ENCODE results near the gene BTF3. TPM values are rescaled to one million over a fixed set of nuclear protein-coding genes. Genes with fewer than 3 reads are reported as not detected.
A peak's percentile ranks its signal among the peaks of the same experiment; 100 is the strongest.

Gene BTF3
- total RNA-seq (2021; fragmentation: NEBNext Ultra II Directional; extraction: Animal tissue kit (Norgen Biotek cat#: 25700)): 100 to 1,000 TPM; 637 to 736 (median 692) TPM
- long read RNA-seq, transcript BTF3-202 (6 exons, 1,237 nt): minor isoform, 44 of 835 reads
- long read RNA-seq, transcript BTF3-201 (6 exons, 897 nt): major isoform, 740 of 835 reads
- long read RNA-seq, partial matches to known transcripts: 12 of 835 reads
- long read RNA-seq, other reads (novel, unspliced or antisense): 39 of 835 reads

DNA sequence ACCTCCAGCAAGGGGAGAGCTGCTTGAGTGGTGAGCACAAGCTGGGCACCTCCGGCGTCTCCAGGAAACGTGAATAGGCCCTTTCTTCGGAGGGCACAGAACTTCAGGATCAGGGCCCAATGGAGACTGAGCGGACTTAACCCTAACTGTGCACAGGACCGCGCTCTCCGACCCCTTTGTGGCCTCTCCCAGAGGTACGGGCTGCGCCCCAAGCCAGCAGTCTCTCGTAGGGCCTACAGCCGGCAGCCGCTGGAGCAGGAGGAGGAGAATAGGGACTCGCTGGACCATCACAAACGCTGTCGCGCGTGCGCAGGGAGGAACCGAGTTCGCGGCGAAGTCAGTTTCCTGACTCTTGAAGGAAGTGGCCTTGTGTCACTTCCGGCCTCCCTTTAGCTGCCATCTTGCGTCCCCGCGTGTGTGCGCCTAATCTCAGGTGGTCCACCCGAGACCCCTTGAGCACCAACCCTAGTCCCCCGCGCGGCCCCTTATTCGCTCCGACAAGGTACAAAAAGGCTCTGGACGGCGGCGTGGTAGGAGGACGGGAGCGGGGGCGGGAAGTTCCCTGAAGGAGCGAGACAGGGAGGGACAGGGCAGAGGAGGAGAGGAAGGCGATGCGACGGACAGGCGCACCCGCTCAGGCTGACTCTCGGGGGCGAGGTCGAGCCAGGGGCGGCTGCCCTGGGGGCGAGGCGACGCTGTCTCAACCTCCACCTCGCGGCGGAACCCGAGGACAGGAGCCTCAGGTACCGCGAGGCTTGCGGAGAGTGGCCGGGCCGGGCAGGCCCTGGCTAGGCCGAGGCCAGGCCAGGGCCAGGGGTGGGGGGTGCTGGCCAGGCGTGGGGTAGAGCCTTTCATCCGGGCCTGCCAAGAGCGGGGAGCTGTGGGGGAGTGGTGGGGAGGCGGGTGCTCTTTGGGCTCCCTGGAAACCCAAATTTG, at the start of gene BTF3:
Gene BTF3 (plus strand): TSS at position 386 of the 936 bp plus-strand sequence. CDS start 226 bp downstream, at position 612.
- H3K4me1 Mint-ChIP-seq (ENCODE audit: low read depth): peaks cover 45% of the 10 kb centered on the region
- peaks cover 2% of the 10 kb centered on the region; the same call in 1 of the 2 replicates for H3K27me3 Mint-ChIP-seq (ENCODE audit: insufficient read depth)
- H3K27ac Mint-ChIP-seq: peak within 1 kb of the TSS; percentile 99
- H3K36me3 Mint-ChIP-seq (ENCODE audit: low read depth): peaks cover 32% of the 10 kb centered on the region
- TF ChIP-seq CTCF (IDR thresholded peaks at IDR 0.05): no peak
- peak within 1 kb of the TSS; percentile 96 for H3K4me3 Mint-ChIP-seq
- H3K9me3 Mint-ChIP-seq: no peaks in the 10 kb centered on the region
- peak; percentile 95 for DNase-seq

DNA sequence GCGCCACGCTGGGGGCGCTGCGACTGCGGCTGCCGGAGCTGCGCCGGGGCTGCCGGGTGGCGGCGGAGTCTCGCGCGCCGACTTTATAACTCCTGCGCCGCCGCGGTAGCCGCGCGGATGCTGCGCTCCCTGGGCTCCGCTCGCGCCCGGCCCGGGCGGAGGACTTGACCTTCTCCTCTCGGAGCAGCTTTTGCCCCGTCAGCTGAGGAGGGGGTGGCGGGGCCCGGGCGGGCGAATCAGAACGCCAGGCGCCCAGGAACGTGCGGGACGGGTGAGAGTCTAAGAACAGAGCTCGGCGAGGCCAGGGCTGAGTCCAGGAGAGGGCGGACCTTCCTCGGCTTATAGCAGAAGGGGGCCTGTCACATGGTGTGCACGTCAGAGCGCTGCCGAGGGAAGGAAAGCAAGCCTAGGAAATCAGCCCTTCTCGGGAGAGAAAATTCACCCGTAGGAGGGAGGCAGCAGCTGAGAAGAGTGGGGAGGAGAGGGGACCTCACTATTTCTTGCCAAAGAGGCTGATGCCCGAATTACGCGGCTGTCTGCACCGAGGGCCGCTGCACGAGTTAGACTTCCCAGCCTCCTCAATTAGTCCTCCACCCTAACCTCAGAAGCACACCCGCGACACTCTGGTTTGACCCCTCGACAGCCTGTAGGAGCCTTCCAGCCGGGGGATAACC, 49.6 kb upstream of the BTF3 start, which contains the start of gene FOXD1:
Gene FOXD1 (minus strand): TSS at position 315 of the 674 bp plus-strand sequence. CDS start 415 bp downstream, outside the sequence.
- peak; percentile 93 for DNase-seq
- H3K36me3 Mint-ChIP-seq (ENCODE audit: low read depth): peaks cover 24% of the 10 kb centered on the region
- H3K4me3 Mint-ChIP-seq: peak within 1 kb of the TSS; percentile 96
- TF ChIP-seq CTCF (IDR thresholded peaks at IDR 0.05): no peak; the same call in 1 of the 2 replicates
- no peaks in the 10 kb centered on the region; the same call in none of the 2 replicates for H3K27me3 Mint-ChIP-seq (ENCODE audit: insufficient read depth)
- peak within 1 kb of the TSS; percentile 96 for H3K27ac Mint-ChIP-seq
- H3K9me3 Mint-ChIP-seq: no peaks in the 10 kb centered on the region
- peaks cover 39% of the 10 kb centered on the region for H3K4me1 Mint-ChIP-seq (ENCODE audit: low read depth)

DNA sequence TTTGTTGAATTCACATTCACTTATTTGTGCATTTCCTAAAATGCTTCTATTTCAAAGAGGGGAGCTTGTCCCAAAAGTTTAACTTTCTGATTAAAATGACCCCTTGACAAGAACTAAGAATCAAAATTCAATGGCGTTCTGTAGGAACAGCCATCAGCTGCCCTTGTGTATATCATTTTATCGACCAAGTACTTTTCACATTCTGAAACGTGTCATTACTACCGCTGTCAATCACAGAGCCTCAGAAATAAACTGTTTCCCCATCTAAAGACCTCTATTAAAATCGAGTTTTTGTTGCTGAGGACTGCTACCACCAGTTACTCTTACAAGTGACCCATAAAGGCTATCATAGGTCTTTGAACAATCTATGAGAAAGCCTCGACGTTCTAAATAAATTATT, 48.1 kb upstream of the BTF3 start:
- no peaks in the 10 kb centered on the region for H3K9me3 Mint-ChIP-seq
- H3K36me3 Mint-ChIP-seq (ENCODE audit: low read depth): peaks cover 17% of the 10 kb centered on the region
- peaks cover 28% of the 10 kb centered on the region for H3K4me1 Mint-ChIP-seq (ENCODE audit: low read depth)
- TF ChIP-seq CTCF (IDR thresholded peaks at IDR 0.05): no peak
- no peaks in the 10 kb centered on the region; the same call in none of the 2 replicates for H3K27me3 Mint-ChIP-seq (ENCODE audit: insufficient read depth)
- peak overlapping the region; percentile 88 for H3K4me3 Mint-ChIP-seq
- H3K27ac Mint-ChIP-seq: no peak overlapping the region
- DNase-seq: no peak

DNA sequence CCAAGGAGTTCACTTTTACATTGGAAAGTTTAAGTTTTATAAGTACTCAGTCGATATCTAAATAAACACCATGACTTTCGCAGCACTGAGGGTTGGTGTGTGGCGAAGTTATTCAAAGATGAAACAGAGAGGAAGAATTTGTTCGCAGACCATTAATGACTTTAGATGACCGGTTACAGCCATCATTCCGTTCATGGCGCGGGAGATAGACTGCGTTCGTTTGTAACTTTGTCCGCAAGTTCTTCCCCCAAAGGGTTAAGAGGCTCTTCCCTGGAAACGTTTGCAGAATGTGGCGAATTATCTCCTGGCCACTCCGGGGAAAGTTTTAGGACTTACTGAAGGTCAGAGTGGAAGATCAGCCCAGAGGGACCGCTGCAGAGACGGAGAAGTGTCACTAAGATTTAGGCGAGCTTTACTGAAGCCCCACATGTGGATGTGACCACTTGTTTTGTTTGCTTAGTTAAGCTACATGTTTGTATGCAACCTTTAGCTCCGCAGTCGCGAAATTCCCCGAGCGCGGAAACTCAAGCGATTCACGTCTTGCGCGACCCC, 47.5 kb upstream of the BTF3 start:
- Mint-ChIP-seq H3K27ac (peak overlapping the region; percentile 29), H3K4me1 (ENCODE audit: low read depth) (peaks cover 22% of the 10 kb centered on the region), H3K9me3 (no peaks in the 10 kb centered on the region), H3K4me3 (peak overlapping the region; percentile 88), H3K36me3 (ENCODE audit: low read depth) (peaks cover 11% of the 10 kb centered on the region), H3K27me3 (ENCODE audit: insufficient read depth) (no peaks in the 10 kb centered on the region; the same call in none of the 2 replicates)
- no peak for TF ChIP-seq CTCF (IDR thresholded peaks at IDR 0.05)
- no peak for DNase-seq
